Spleen (tissue), 7 donors: Measurements from ENCODE around the gene RBM26.

Experiments used
- POLR2A ChIP-seq, 3 donors: fragments of 450-650 bp; IDR thresholded peaks; one replicate each; pipeline ENCODE4 v1.5.1; 2017; ENCODE audit warnings: antibody characterized with exemption in 3 of 3, mild to moderate bottlenecking in 1 of 3
- POLR2AphosphoS5 ChIP-seq, 3 donors: sonication (generic); formaldehyde crosslinking; IDR thresholded peaks; one replicate each; pipeline ENCODE4 v1.5.1; 2017; ENCODE audit warnings: antibody characterized with exemption in 3 of 3
- TF ChIP-seq, protein P1 (sequence below), 11 experiments: fragments of 200-600 bp in 7 of 11; fragments of 450-650 bp in 4 of 11; sonication (generic) in 4 of 11; IDR thresholded peaks in 8 of 11; conservative IDR thresholded peaks in 3 of 11; 1 replicate in 7 of 11; 2 replicates in 4 of 11; pipeline versions ENCODE4 v1.4.0 to v1.8.0; 2016 to 2021; ENCODE audit warnings: antibody characterized with exemption in 11 of 11, inconsistent platforms in 4 of 11, mild to moderate bottlenecking in 1 of 11
- donor health status: DM: no; HTN: no; CAD: no; lungs with moderate emphysema.
- donor health status: DM: no; HTN: no; CAD: no.
- donor health status: DM: no; HTN: no; CAD: no.

DNA sequence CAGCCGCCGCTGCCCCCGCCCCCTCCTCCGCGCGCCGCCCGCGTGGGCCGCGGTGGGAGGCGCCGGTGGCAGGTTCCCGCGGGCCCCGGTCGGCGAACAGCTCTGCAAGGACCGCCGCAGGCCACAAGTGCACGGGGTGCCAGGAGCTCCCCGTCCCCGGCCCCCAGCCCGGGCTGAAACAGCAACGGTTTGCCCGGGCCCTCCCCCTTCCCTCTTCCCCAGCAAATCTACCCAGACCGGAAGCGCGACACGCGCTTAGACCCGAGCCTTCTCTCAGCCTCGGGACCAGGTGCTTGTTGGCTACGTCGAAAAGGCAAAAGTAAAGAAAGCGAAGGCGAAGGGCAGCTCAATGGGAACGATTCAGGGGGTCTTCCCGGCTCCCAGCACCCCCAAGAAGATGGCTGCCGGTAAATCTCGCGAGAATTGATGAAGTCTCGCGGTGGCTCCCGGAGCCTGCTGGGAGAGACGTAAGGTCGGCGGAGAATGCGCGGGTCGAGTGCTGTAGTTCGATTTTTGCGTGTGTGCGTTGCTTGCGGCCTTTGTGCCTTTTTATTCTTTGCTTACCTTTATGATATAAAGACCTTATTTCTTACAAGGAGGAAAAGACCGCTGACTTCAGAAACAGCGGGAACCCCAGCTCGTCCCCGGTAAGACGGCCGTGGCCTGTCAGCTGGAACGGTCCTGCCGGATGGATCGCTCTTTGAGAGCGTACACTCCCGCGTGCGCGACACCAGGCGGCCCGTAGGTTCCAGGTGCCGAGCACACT is at the start of gene RBM26:
- TF ChIP-seq, protein P1, sequence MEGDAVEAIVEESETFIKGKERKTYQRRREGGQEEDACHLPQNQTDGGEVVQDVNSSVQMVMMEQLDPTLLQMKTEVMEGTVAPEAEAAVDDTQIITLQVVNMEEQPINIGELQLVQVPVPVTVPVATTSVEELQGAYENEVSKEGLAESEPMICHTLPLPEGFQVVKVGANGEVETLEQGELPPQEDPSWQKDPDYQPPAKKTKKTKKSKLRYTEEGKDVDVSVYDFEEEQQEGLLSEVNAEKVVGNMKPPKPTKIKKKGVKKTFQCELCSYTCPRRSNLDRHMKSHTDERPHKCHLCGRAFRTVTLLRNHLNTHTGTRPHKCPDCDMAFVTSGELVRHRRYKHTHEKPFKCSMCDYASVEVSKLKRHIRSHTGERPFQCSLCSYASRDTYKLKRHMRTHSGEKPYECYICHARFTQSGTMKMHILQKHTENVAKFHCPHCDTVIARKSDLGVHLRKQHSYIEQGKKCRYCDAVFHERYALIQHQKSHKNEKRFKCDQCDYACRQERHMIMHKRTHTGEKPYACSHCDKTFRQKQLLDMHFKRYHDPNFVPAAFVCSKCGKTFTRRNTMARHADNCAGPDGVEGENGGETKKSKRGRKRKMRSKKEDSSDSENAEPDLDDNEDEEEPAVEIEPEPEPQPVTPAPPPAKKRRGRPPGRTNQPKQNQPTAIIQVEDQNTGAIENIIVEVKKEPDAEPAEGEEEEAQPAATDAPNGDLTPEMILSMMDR (IDR thresholded peaks at IDR 0.05 in 8 of 11, conservative IDR thresholded peaks at IDR 0.05 in 3 of 11) = peak in 6 of 11 experiments; percentile 21 to 44 (median 26)
- TF ChIP-seq POLR2A (IDR thresholded peaks at IDR 0.05) (peak in 1 of 3 donors; percentile 23), POLR2AphosphoS5 (IDR thresholded peaks at IDR 0.05) (peak; percentile 81 to 93 (median 91))
